Fibroblast of lung (primary cell): ENCODE results near the gene PXYLP1. TPM values are rescaled to one million over a fixed set of nuclear protein-coding genes. Genes with fewer than 3 reads are reported as not detected.

ENCODE experiments used
- DNase-seq, 2 donors: peaks; one replicate each; pipeline versions ENCODE4 v3.0.0 to v3.0.0-alpha.2; 2010; ENCODE audit warnings: low read depth in 2 of 2
- H2AFZ ChIP-seq: 2 replicates; pipeline ENCODE4 v1.5.1; 2012; ENCODE audit warnings: low read length, control low read depth, inconsistent platforms
- H3K27ac ChIP-seq: 2 replicates; pipeline ENCODE4 v1.5.1; 2011; ENCODE audit warnings: low read length, control low read depth; ENCODE audit not compliant: insufficient read depth
- H3K27me3 ChIP-seq: 2 replicates; pipeline ENCODE4 v1.5.1; 2011; ENCODE audit warnings: mild to moderate bottlenecking, low read length; ENCODE audit not compliant: control insufficient read depth, insufficient read depth
- H3K36me3 ChIP-seq: 2 replicates; pipeline ENCODE4 v1.5.1; 2011; ENCODE audit warnings: low read length; ENCODE audit not compliant: control insufficient read depth, insufficient read depth
- H3K4me1 ChIP-seq: 2 replicates; pipeline ENCODE4 v1.5.1; 2011; ENCODE audit warnings: low read length; ENCODE audit not compliant: control insufficient read depth, insufficient read depth; ENCODE audit errors: extremely low read depth
- H3K4me2 ChIP-seq: 2 replicates; pipeline ENCODE4 v1.5.1; 2011; ENCODE audit warnings: low read length, control low read depth; ENCODE audit not compliant: insufficient read depth; ENCODE audit errors: extremely low read depth
- H3K4me3 ChIP-seq, 4 experiments: fragments of 200-600 bp in 1 of 4; sonication (generic) in 1 of 4; replicated peaks in 1 of 4; 2 replicates each; pipeline ENCODE4 v1.5.1; 2011 to 2016; ENCODE audit warnings: low read length in 4 of 4, low read depth in 3 of 4, mild to moderate bottlenecking in 3 of 4, control low read depth in 2 of 4, inconsistent platforms in 1 of 4, mixed read lengths in 1 of 4; ENCODE audit not compliant: insufficient read depth in 1 of 4; ENCODE audit errors: control extremely low read depth in 1 of 4
- H3K79me2 ChIP-seq: 2 replicates; pipeline ENCODE4 v1.5.1; 2012; ENCODE audit warnings: mild to moderate bottlenecking, low read length, inconsistent platforms; ENCODE audit not compliant: control insufficient read depth, insufficient read depth
- H3K9ac ChIP-seq: 2 replicates; pipeline ENCODE4 v1.5.1; 2011; ENCODE audit warnings: mild to moderate bottlenecking, low read length, control low read depth; ENCODE audit not compliant: insufficient read depth
- H3K9me3 ChIP-seq: 2 replicates; pipeline ENCODE4 v1.5.1; 2012; ENCODE audit warnings: low read depth, low read length; ENCODE audit not compliant: control insufficient read depth, insufficient read depth
- H4K20me1 ChIP-seq: 2 replicates; pipeline ENCODE4 v1.5.1; 2011; ENCODE audit warnings: low read length; ENCODE audit not compliant: control insufficient read depth, insufficient read depth; ENCODE audit errors: extremely low read depth
- EZH2 ChIP-seq: IDR thresholded peaks from 2 replicates; pipeline ENCODE4 v1.5.1; 2012; ENCODE audit warnings: low read length, control low read depth, mild to moderate bottlenecking; ENCODE audit errors: missing control alignments
- polyA plus RNA-seq, 2 donors: library from polyadenylated mRNA; depleted of rRNA in 1 of 2; stranded (reverse) in 1 of 2; unstranded in 1 of 2; fragments of >200 nt; gene quantifications; 2 replicates each; pipeline ENCODE4 v1.2.1, GENCODE V29; 2011 to 2012; ENCODE audit warnings: missing spikeins in 1 of 2
- total RNA-seq: library from RNA; depleted of rRNA; stranded (reverse); fragments of >200 nt; gene quantifications from 2 replicates; pipeline ENCODE4 v1.2.1, GENCODE V29; 2014
- TF ChIP-seq, protein P1 (sequence below), 2 donors: IDR thresholded peaks in 1 of 2; conservative IDR thresholded peaks in 1 of 2; 1 replicate in 1 of 2; 2 replicates in 1 of 2; pipeline ENCODE4 v1.5.1; 2011 to 2012; ENCODE audit warnings: low read length in 2 of 2, control low read depth in 1 of 2, inconsistent platforms in 1 of 2, low read depth in 1 of 2, mild to moderate bottlenecking in 1 of 2

PXYLP1 gene
- total and polyA plus RNA-seq, 2 donors (not counting 1 experiment from before 2014, with no cell fraction given): 5.1 to 7.0 TPM

DNA sequence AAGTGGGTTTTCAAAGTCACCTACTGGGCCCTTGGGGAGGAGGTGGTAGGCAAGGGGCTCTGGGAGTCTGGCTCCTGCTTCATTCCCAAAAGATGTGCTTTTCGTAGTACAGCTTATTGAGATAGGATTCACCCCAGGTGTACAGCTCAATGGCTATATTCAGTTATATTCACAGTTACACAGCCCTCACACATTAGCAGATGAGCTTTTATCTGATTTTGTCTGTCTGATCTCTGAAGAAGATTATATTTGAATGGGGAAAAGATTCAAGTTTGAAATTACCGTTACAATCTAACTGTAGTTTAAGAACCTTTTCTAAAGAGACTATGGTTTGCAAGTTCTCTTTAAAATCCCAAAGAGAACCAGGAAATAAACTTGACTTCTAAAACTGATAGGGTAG, 27.3 kb downstream of the PXYLP1 start:
- Histone ChIP-seq H3K36me3 (no peaks in the 10 kb centered on the region), H4K20me1 (no peaks in the 10 kb centered on the region), H3K79me2 (no peaks in the 10 kb centered on the region), H3K4me3 (no peak overlapping the region), H2AFZ (no peak overlapping the region), H3K27ac (no peak overlapping the region), H3K9ac (no peak overlapping the region), H3K9me3 (no peaks in the 10 kb centered on the region), H3K27me3 (no peaks in the 10 kb centered on the region), H3K4me1 (no peaks in the 10 kb centered on the region), H3K4me2 (no peak overlapping the region)
- TF ChIP-seq, protein P1, sequence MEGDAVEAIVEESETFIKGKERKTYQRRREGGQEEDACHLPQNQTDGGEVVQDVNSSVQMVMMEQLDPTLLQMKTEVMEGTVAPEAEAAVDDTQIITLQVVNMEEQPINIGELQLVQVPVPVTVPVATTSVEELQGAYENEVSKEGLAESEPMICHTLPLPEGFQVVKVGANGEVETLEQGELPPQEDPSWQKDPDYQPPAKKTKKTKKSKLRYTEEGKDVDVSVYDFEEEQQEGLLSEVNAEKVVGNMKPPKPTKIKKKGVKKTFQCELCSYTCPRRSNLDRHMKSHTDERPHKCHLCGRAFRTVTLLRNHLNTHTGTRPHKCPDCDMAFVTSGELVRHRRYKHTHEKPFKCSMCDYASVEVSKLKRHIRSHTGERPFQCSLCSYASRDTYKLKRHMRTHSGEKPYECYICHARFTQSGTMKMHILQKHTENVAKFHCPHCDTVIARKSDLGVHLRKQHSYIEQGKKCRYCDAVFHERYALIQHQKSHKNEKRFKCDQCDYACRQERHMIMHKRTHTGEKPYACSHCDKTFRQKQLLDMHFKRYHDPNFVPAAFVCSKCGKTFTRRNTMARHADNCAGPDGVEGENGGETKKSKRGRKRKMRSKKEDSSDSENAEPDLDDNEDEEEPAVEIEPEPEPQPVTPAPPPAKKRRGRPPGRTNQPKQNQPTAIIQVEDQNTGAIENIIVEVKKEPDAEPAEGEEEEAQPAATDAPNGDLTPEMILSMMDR (conservative IDR thresholded peaks at IDR 0.05 in 1 of 2, IDR thresholded peaks at IDR 0.05 in 1 of 2; ENCODE audit: low read depth in 1 of 2, low read length in 2 of 2): no peak
- TF ChIP-seq EZH2: no peak
- DNase-seq: no peak

DNA sequence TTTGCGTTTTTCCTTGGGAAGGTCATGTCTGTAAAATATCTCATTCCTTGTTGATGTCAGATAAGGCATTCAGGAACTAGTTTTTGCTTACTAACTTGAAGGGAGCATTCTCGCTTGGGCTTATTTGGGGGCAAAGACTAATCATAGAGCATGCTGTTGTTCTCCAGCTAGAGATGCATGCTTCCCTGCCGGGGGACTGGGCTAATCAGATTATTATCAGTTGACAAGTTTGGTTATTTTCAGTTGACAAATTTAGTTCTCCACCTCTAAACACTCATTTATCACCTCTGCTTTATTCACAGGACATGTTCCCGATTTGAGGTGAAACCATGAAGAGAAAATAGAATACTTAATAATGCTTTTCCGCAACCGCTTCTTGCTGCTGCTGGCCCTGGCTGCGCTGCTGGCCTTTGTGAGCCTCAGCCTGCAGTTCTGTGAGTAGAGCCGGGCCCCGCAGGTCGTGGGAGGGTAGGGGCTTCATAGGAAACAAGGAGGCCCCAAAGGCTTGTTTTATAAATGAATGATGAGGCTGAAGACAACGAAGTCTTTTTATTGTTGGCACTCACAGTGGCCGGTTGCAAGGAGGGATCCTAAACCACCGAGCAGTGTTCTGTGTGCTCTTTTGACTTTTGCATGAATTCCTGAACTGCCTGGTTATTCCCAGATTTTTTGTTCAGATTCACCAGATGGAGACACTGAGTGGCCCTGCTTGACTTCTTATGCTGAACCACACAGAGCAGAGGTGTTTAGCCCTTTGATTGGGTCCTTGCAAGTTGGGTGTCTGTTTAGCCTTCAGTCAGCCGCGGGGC, 28.4 kb downstream of the PXYLP1 start:
- no peak for TF ChIP-seq EZH2
- TF ChIP-seq, protein P1 (conservative IDR thresholded peaks at IDR 0.05 in 1 of 2, IDR thresholded peaks at IDR 0.05 in 1 of 2; ENCODE audit: low read depth in 1 of 2, low read length in 2 of 2): no peak
- H4K20me1 ChIP-seq: no peaks in the 10 kb centered on the region
- no peak overlapping the region for H3K27ac ChIP-seq
- H3K9me3 ChIP-seq: no peaks in the 10 kb centered on the region
- H3K27me3 ChIP-seq: no peaks in the 10 kb centered on the region
- no peaks in the 10 kb centered on the region for H3K4me1 ChIP-seq
- H3K36me3 ChIP-seq: no peaks in the 10 kb centered on the region
- no peak overlapping the region for H2AFZ ChIP-seq
- no peak overlapping the region for H3K9ac ChIP-seq
- H3K4me3 ChIP-seq: no peak overlapping the region
- no peak overlapping the region for H3K4me2 ChIP-seq
- DNase-seq: no peak
- no peaks in the 10 kb centered on the region for H3K79me2 ChIP-seq

DNA sequence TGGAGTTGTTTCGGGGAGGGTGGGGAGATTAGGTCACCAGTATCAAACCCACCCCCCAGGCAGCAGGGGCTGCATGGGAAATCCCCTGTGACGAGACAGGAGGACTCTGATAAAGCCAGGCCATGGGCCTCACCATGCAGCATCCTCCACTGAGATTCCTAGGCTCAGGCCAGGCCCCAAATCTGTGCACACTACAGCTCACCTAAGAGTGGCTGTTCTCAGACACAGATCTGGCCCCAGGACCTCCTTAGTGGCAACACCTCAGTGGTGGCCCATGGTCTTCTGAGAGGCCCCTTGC, 29.0 kb downstream of the PXYLP1 start:
- Histone ChIP-seq H3K27ac (no peak overlapping the region), H2AFZ (no peak overlapping the region), H4K20me1 (no peaks in the 10 kb centered on the region), H3K27me3 (no peaks in the 10 kb centered on the region), H3K79me2 (no peaks in the 10 kb centered on the region), H3K4me3 (no peak overlapping the region), H3K36me3 (no peaks in the 10 kb centered on the region), H3K4me1 (no peaks in the 10 kb centered on the region), H3K9me3 (no peaks in the 10 kb centered on the region), H3K4me2 (no peak overlapping the region), H3K9ac (no peak overlapping the region)
- no peak for TF ChIP-seq EZH2
- TF ChIP-seq, protein P1 (conservative IDR thresholded peaks at IDR 0.05 in 1 of 2, IDR thresholded peaks at IDR 0.05 in 1 of 2; ENCODE audit: low read depth in 1 of 2, low read length in 2 of 2): no peak
- DNase-seq: no peak
